Bronchial epithelial cell (primary cell): ENCODE data around the gene BICRA. TPM values are rescaled to one million over a fixed set of nuclear protein-coding genes. Genes with fewer than 3 reads are reported as not detected.
A peak's percentile ranks its signal among the peaks of the same experiment; 100 is the strongest.

ENCODE experiments used
- DNase-seq: peaks from one replicate; pipeline ENCODE4 v3.0.0-alpha.2; 2010; ENCODE audit warnings: low read depth
- FAIRE-seq: peaks from 2 replicates; lab custom pipeline; 2011; peaks lifted over from hg19 to GRCh38; lab: Jason Lieb, UNC
- H3K27me3 ChIP-seq: 2 replicates; pipeline ENCODE4 v1.5.1; 2011; ENCODE audit warnings: low read length; ENCODE audit not compliant: control insufficient read depth, insufficient read depth
- H3K36me3 ChIP-seq: 2 replicates; pipeline ENCODE4 v1.5.1; 2011; ENCODE audit warnings: low read length; ENCODE audit not compliant: control insufficient read depth, insufficient read depth
- H3K4me3 ChIP-seq: 2 replicates; pipeline ENCODE4 v1.5.1; 2011; ENCODE audit warnings: mild to moderate bottlenecking, low read depth, low read length, control low read depth
- total RNA-seq: library from RNA; depleted of rRNA; stranded (reverse); fragments of >200 nt; gene quantifications from 2 replicates; pipeline ENCODE4 v1.2.1, GENCODE V29; 2014
- TF ChIP-seq, protein P1 (sequence below): IDR thresholded peaks from 2 replicates; pipeline ENCODE4 v1.5.1; 2011; ENCODE audit warnings: mild to moderate bottlenecking, moderate library complexity, low read length, control low read depth, inconsistent platforms; ENCODE audit not compliant: insufficient read depth, severe bottlenecking

BICRA gene
- total RNA-seq, 1 donor from 2014 or later = 4.5 TPM

- no peaks in the 10 kb centered on the region for H3K27me3 ChIP-seq
- peaks cover 18% of the 10 kb centered on the region for H3K36me3 ChIP-seq
- TF ChIP-seq, protein P1, sequence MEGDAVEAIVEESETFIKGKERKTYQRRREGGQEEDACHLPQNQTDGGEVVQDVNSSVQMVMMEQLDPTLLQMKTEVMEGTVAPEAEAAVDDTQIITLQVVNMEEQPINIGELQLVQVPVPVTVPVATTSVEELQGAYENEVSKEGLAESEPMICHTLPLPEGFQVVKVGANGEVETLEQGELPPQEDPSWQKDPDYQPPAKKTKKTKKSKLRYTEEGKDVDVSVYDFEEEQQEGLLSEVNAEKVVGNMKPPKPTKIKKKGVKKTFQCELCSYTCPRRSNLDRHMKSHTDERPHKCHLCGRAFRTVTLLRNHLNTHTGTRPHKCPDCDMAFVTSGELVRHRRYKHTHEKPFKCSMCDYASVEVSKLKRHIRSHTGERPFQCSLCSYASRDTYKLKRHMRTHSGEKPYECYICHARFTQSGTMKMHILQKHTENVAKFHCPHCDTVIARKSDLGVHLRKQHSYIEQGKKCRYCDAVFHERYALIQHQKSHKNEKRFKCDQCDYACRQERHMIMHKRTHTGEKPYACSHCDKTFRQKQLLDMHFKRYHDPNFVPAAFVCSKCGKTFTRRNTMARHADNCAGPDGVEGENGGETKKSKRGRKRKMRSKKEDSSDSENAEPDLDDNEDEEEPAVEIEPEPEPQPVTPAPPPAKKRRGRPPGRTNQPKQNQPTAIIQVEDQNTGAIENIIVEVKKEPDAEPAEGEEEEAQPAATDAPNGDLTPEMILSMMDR = no peak
- no peak overlapping the region for H3K4me3 ChIP-seq
- DNase-seq (no peak), FAIRE-seq (no peak)
Observed at GRCh38 chr19:47701717-47702552, 93.0 kb downstream of the BICRA start.

DNA sequence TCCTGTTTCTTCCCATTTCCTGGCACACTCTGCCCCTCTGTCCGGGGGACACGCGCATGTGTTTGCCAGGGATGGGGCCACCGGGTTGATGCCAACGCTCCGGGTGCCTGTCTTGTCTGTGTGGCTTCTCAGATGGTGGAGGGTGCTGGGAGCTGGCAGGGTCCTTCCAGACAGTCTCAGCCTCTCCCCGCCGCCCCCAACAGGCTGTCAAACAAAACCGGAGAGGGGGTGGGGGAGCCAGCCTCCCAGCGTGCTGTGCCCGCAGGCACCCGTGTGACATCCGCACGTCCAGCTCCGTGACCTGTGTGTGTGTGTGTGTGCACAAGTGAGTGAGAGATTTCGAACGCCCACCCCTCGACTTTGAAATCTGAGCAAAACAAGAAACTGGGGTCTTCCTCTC lies 93.7 kb downstream of the BICRA start:
- peaks cover 18% of the 10 kb centered on the region for H3K36me3 ChIP-seq
- FAIRE-seq (no peak), DNase-seq (no peak)
- H3K27me3 ChIP-seq = no peaks in the 10 kb centered on the region
- TF ChIP-seq, protein P1 = no peak
- no peak overlapping the region for H3K4me3 ChIP-seq

DNA sequence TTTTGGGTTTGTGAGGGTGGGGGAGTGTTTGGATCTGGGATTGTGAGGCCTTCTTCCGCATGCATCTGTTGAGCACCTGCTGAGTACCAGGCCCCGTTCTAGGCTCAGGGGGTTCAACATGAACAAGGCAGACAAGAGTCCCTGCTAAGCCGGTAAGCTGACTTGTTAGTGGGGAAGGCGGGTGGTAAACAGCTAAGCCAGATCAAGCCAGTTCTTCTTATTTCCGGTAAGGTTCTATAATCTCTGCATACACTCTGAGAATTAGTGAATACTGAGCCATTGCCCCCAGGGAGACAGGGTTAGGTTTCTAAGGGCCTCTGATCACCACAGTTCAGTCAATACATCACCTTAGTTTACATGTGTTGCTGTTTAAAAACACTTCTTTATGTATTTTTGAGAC lies 94.4 kb downstream of the BICRA start:
- Histone ChIP-seq H3K36me3 (peaks cover 16% of the 10 kb centered on the region), H3K27me3 (no peaks in the 10 kb centered on the region), H3K4me3 (no peak overlapping the region)
- TF ChIP-seq, protein P1 = no peak
- FAIRE-seq (no peak), DNase-seq (no peak)

DNA sequence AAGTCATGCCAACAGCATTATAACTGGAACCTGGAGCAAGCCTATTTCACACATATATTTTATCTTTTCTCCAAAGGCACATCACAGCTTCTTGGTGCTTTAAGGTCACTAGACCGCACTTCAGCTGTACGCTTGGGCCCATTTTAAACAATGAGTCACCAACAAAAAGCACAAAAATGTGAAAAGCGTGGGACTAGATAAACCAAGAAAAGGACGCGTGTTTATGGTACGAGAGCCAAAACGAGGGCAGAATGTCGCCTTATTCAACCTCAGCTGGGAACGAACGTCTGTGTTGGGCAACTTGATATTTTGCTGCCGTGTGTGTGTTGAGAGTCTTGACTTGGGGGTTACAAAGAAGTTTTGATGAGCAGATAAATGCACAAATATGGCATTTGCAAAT lies 95.1 kb downstream of the BICRA start:
- DNase-seq (no peak), FAIRE-seq (no peak)
- TF ChIP-seq, protein P1 = no peak
- Histone ChIP-seq H3K27me3 (no peaks in the 10 kb centered on the region), H3K36me3 (peaks cover 9% of the 10 kb centered on the region), H3K4me3 (no peak overlapping the region)

DNA sequence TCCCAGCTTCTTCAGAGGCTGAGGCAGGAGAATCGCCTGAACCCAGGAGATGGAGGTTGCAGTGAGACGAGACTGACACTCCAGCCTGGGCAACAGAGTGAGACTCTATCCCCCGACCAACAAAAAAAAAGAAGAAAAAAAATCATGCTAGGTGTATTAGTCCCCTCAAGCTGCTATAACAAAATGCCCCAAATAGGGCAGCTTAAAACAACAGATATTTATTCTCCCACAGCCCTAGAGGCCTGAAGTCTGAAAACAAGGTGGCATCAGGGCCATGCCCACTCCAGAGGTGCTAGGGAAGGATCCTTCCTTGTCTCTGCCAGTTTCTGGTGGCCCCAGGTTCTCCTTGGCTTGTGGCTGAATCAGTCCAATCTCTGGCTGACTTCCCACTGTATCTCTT lies 95.7 kb downstream of the BICRA start:
- TF ChIP-seq, protein P1 = no peak
- H3K4me3 ChIP-seq = no peak overlapping the region
- FAIRE-seq (no peak), DNase-seq (peak; percentile 15)
- H3K36me3 ChIP-seq = peaks cover 3% of the 10 kb centered on the region
- H3K27me3 ChIP-seq = no peaks in the 10 kb centered on the region
